HG03045 (cell line): Measurements from ENCODE around the gene CCNB1IP1.
"Not testable (repeated sequence)": the region's sequence is repeated elsewhere in the genome, so short reads cannot be mapped to it uniquely, and the experiment has no call there.

Experiments used
- ATAC-seq: cut with Tn5 transposase; IDR thresholded peaks from one replicate; pipeline ENCODE4 v1.9.1; 2021; ENCODE audit warnings: mild to moderate bottlenecking, moderate library complexity; ENCODE audit not compliant: unreplicated experiment

The CCNB1IP1 gene

GRCh38 chr14:20333494-20333841 is 389 bp upstream of the CCNB1IP1 start:
- ATAC-seq: no peak

- ATAC-seq: no peak
These were observed 670 bp downstream of the CCNB1IP1 start for GRCh38 chr14:20332431-20332787.

GRCh38 chr14:20331053-20331613 is 1.9 kb downstream of the CCNB1IP1 start:
- ATAC-seq: no peak

- no peak for ATAC-seq
These were observed 3.7 kb downstream of the CCNB1IP1 start for GRCh38 chr14:20329355-20329754.

GRCh38 chr14:20328705-20329104 is 4.4 kb downstream of the CCNB1IP1 start:
- no peak for ATAC-seq

- ATAC-seq: no peak
These were observed 5.8 kb downstream of the CCNB1IP1 start for GRCh38 chr14:20327005-20327869.

- ATAC-seq: no peak
These were observed 15.4 kb downstream of the CCNB1IP1 start for GRCh38 chr14:20317720-20318119.

- ATAC-seq: no peak
These were observed 19.1 kb downstream of the CCNB1IP1 start for GRCh38 chr14:20314026-20314425.

GRCh38 chr14:20306079-20306423 is 27.0 kb downstream of the CCNB1IP1 start:
- no peak for ATAC-seq

GRCh38 chr14:20305265-20306078 is 27.6 kb downstream of the CCNB1IP1 start, which contains the start of gene TTC5:
Gene TTC5, minus strand, starts transcription at chr14:20305951. Its CDS starts 14 bp downstream, at chr14:20305937.
- peak; percentile 94 for ATAC-seq

GRCh38 chr14:20302042-20302755 is 30.9 kb downstream of the CCNB1IP1 start:
- ATAC-seq: no peak

- peak; percentile 84 for ATAC-seq
These were observed 38.0 kb downstream of the CCNB1IP1 start for GRCh38 chr14:20295067-20295466.

GRCh38 chr14:20294636-20295035 is 38.4 kb downstream of the CCNB1IP1 start:
- no peak for ATAC-seq

GRCh38 chr14:20281998-20282397 is 51.1 kb downstream of the CCNB1IP1 start:
- ATAC-seq: not testable (repeated sequence)

- ATAC-seq: not testable (repeated sequence)
These were observed 52.8 kb downstream of the CCNB1IP1 start for GRCh38 chr14:20280265-20280664.

- ATAC-seq: no peak
These were observed 54.7 kb downstream of the CCNB1IP1 start for GRCh38 chr14:20278414-20278813.

- ATAC-seq: no peak
These were observed 55.7 kb downstream of the CCNB1IP1 start for GRCh38 chr14:20277409-20277808.

GRCh38 chr14:20274062-20274461 is 59.0 kb downstream of the CCNB1IP1 start:
- ATAC-seq: no peak

- ATAC-seq: not testable (repeated sequence)
These were observed 68.7 kb downstream of the CCNB1IP1 start for GRCh38 chr14:20264361-20264760.

GRCh38 chr14:20262642-20263128 is 70.4 kb downstream of the CCNB1IP1 start:
- no peak for ATAC-seq
